ENCODE measurements around the gene NPR3. TPM values are rescaled to one million over a fixed set of nuclear protein-coding genes. Genes with fewer than 3 reads are reported as not detected.

The NPR3 gene
- total RNA-seq, 6 experiments from 2014 or later: 23.8 to 56.3 (median 25.5) TPM

- no peak overlapping the region for H3K27ac Mint-ChIP-seq
These were observed 9.2 kb downstream of the NPR3 start for GRCh38 chr5:32720300-32720699.

GRCh38 chr5:32721626-32722025, 10.5 kb downstream of the NPR3 start:
- peaks cover 23% of the 10 kb centered on the region for H3K9me3 Mint-ChIP-seq
- H3K4me1 Mint-ChIP-seq (ENCODE audit: low read depth): no peaks in the 10 kb centered on the region
- H3K27ac Mint-ChIP-seq: no peak overlapping the region
- H3K4me3 Mint-ChIP-seq: no peak overlapping the region
- H3K27me3 Mint-ChIP-seq (ENCODE audit: insufficient read depth): no peaks in the 10 kb centered on the region
- DNase-seq: no peak
- TF ChIP-seq CTCF (IDR thresholded peaks at IDR 0.05): no peak
- H3K36me3 Mint-ChIP-seq (ENCODE audit: low read depth): peaks cover 69% of the 10 kb centered on the region

More at GRCh38 chr5:32720300-32720699, 9.2 kb downstream of the NPR3 start:
- H3K36me3 Mint-ChIP-seq (ENCODE audit: low read depth): peaks cover 60% of the 10 kb centered on the region
- no peak for TF ChIP-seq CTCF (IDR thresholded peaks at IDR 0.05)
- H3K9me3 Mint-ChIP-seq: peaks cover 23% of the 10 kb centered on the region
- H3K27me3 Mint-ChIP-seq (ENCODE audit: insufficient read depth): no peaks in the 10 kb centered on the region
- H3K4me3 Mint-ChIP-seq: no peak overlapping the region
- no peak for DNase-seq
- H3K4me1 Mint-ChIP-seq (ENCODE audit: low read depth): peaks cover 8% of the 10 kb centered on the region

- no peaks in the 10 kb centered on the region for H3K27me3 Mint-ChIP-seq (ENCODE audit: insufficient read depth)
- peaks cover 68% of the 10 kb centered on the region for H3K36me3 Mint-ChIP-seq (ENCODE audit: low read depth)
- H3K27ac Mint-ChIP-seq: no peak overlapping the region
- H3K9me3 Mint-ChIP-seq: peaks cover 16% of the 10 kb centered on the region
- no peak for DNase-seq
- no peaks in the 10 kb centered on the region for H3K4me1 Mint-ChIP-seq (ENCODE audit: low read depth)
- H3K4me3 Mint-ChIP-seq: no peak overlapping the region
- no peak for TF ChIP-seq CTCF (IDR thresholded peaks at IDR 0.05)
These were observed 11.8 kb downstream of the NPR3 start for GRCh38 chr5:32722957-32723356.

GRCh38 chr5:32724526-32724925, 13.4 kb downstream of the NPR3 start:
- peaks cover 3% of the 10 kb centered on the region; the same call in 1 of the 2 replicates for H3K9me3 Mint-ChIP-seq
- no peak overlapping the region for H3K4me3 Mint-ChIP-seq
- H3K4me1 Mint-ChIP-seq (ENCODE audit: low read depth): no peaks in the 10 kb centered on the region
- no peak overlapping the region for H3K27ac Mint-ChIP-seq
- no peaks in the 10 kb centered on the region for H3K27me3 Mint-ChIP-seq (ENCODE audit: insufficient read depth)
- no peak for DNase-seq
- TF ChIP-seq CTCF (IDR thresholded peaks at IDR 0.05): peak; percentile 22; the same call in 1 of the 2 replicates
- peaks cover 54% of the 10 kb centered on the region for H3K36me3 Mint-ChIP-seq (ENCODE audit: low read depth)

- no peak for DNase-seq
- TF ChIP-seq CTCF (IDR thresholded peaks at IDR 0.05): no peak
- Mint-ChIP-seq H3K27ac (no peak overlapping the region), H3K27me3 (ENCODE audit: insufficient read depth) (no peaks in the 10 kb centered on the region), H3K9me3 (no peaks in the 10 kb centered on the region), H3K4me1 (ENCODE audit: low read depth) (no peaks in the 10 kb centered on the region), H3K36me3 (ENCODE audit: low read depth) (peaks cover 49% of the 10 kb centered on the region), H3K4me3 (no peak overlapping the region)
These were observed 15.0 kb downstream of the NPR3 start for GRCh38 chr5:32726086-32726557.

GRCh38 chr5:32729651-32730050, 18.5 kb downstream of the NPR3 start:
- Mint-ChIP-seq H3K27me3 (ENCODE audit: insufficient read depth) (no peaks in the 10 kb centered on the region; the same call in 1 of the 2 replicates), H3K4me3 (no peak overlapping the region), H3K9me3 (no peaks in the 10 kb centered on the region), H3K36me3 (ENCODE audit: low read depth) (peaks cover 31% of the 10 kb centered on the region), H3K27ac (no peak overlapping the region), H3K4me1 (ENCODE audit: low read depth) (no peaks in the 10 kb centered on the region)
- no peak for DNase-seq
- no peak for TF ChIP-seq CTCF (IDR thresholded peaks at IDR 0.05)

Measured in HFFc6 (cell line).